Epithelial cell of proximal tubule (primary cell): ENCODE data around the gene PRG3. TPM values are rescaled to one million over a fixed set of nuclear protein-coding genes. Genes with fewer than 3 reads are reported as not detected.

Experiments
- DNase-seq: peaks from one replicate; pipeline ENCODE4 v3.0.0-alpha.2; 2011; ENCODE audit warnings: low read depth
- H3K4me3 ChIP-seq: 2 replicates; pipeline ENCODE4 v1.5.1; 2011; ENCODE audit warnings: low read depth, mild to moderate bottlenecking, low read length
- total RNA-seq: library from RNA; depleted of rRNA; stranded (reverse); fragments of >200 nt; gene quantifications from 2 replicates; pipeline ENCODE4 v1.2.3, GENCODE V29; 2015
- TF ChIP-seq, protein P1 (sequence below): conservative IDR thresholded peaks from 2 replicates; pipeline ENCODE4 v1.5.1; 2012; ENCODE audit warnings: low read depth, mild to moderate bottlenecking, low read length

PRG3 gene
- total RNA-seq, 1 donor from 2014 or later: not detected

DNA sequence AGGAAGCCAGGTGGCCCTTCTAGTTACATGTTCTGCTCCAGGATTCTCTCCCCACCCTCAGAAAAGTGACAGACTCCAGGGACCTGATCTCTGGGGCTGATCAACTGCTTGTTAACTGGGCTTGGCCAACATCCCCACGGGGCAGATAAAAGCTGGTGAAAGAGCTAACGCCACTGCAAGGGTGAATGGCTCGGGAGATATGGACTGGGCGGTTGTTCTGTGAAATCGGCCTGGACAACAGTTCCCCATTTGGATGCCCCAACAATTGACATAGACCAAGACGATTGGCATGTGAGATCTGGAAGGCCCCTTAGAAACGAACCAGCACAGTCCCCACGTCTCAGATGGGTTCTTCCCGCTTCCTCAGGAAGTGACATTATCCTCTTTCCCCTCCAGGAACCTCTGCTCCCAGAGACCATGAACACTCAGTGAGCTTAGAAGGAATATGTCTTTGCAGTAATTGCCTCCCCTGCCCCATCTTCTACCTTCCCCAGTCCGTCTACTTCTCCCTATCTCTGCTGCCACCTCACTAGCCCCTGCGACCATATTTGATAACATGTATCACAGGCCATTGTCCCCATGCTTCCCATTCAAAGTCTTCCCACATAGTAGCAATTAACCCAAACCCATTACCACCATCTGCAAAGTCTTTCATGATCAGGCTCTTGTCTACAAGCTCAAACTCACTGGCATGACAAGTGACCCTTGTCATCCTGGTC, 15.1 kb upstream of the PRG3 start:
- no peak for DNase-seq
- H3K4me3 ChIP-seq: no peak overlapping the region
- TF ChIP-seq, protein P1, sequence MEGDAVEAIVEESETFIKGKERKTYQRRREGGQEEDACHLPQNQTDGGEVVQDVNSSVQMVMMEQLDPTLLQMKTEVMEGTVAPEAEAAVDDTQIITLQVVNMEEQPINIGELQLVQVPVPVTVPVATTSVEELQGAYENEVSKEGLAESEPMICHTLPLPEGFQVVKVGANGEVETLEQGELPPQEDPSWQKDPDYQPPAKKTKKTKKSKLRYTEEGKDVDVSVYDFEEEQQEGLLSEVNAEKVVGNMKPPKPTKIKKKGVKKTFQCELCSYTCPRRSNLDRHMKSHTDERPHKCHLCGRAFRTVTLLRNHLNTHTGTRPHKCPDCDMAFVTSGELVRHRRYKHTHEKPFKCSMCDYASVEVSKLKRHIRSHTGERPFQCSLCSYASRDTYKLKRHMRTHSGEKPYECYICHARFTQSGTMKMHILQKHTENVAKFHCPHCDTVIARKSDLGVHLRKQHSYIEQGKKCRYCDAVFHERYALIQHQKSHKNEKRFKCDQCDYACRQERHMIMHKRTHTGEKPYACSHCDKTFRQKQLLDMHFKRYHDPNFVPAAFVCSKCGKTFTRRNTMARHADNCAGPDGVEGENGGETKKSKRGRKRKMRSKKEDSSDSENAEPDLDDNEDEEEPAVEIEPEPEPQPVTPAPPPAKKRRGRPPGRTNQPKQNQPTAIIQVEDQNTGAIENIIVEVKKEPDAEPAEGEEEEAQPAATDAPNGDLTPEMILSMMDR: no peak

GRCh38 chr11:57394203-57394965, 13.4 kb upstream of the PRG3 start:
- no peak overlapping the region for H3K4me3 ChIP-seq
- TF ChIP-seq, protein P1: no peak
- no peak for DNase-seq

- no peak overlapping the region for H3K4me3 ChIP-seq
- TF ChIP-seq, protein P1: no peak
- no peak for DNase-seq
Measured at GRCh38 chr11:57392763-57393105, 11.8 kb upstream of the PRG3 start.

DNA sequence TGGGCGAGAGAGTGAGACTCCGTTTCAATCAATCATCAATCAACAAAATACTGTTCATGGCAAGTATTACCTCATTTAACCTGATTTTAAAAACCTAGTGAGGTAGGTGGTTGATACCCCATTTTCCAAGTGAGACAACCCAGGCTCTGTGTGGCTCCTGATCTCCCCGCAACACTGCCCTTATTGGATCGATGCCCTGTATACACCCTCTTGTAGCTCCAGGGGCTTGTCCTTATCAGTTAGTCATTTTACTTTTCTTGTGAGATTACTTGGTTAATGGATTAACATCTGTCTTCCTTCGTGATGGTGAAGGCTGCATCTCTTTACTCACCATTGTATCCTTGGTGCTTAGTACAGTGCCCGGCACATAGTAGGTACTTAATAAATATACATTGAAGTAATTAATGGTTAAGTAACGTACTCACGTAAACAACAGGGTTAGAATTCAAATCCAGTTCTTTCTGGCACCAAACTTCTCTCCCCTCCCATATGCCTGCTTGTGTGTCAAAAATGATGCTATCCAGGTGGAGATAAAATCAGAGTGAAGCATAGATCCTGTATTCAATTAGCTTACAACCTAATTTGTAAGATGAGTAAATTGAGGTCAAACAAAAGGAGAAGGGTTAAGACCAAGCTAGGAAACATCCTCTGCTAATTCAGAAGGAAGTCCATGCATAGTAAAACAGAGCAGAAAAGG, 11.3 kb upstream of the PRG3 start:
- TF ChIP-seq, protein P1: no peak
- H3K4me3 ChIP-seq: no peak overlapping the region
- DNase-seq: no peak

DNA sequence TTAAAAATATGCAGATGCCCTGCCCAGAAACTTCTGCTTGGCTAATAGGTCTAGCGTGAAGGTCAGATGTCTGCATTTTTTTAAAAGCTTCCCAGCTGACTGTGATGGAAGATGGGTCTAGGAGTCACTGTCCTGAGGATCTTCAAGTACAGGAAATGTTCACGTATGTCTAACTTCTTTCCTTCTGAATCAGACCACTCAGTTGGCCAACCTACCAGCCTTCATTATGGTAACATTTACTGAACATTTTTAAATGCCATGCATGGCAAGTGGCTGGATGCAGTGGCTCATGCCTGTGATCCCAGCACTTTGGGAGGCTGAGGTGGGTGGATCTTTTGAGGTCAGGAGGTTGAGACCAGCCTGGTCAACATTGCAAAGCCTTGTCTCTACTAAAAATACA, 10.6 kb upstream of the PRG3 start:
- no peak for DNase-seq
- TF ChIP-seq, protein P1: no peak
- H3K4me3 ChIP-seq: no peak overlapping the region

GRCh38 chr11:57391111-57391510, 10.2 kb upstream of the PRG3 start:
- no peak overlapping the region for H3K4me3 ChIP-seq
- TF ChIP-seq, protein P1: no peak
- no peak for DNase-seq
